CD4-positive, alpha-beta T cell treated with Interleukin-17A for 4 hours (primary cell): ENCODE data around the gene ADH5.
A peak's percentile ranks its signal among the peaks of the same experiment; 100 is the strongest.
"Not testable (repeated sequence)": the region's sequence is repeated elsewhere in the genome, so short reads cannot be mapped to it uniquely, and the experiment has no call there.

Source experiments
- DNase-seq: peaks from one replicate; pipeline ENCODE4 v3.0.0-alpha.2; 2020; ENCODE audit warnings: mixed read lengths

Gene ADH5

DNA sequence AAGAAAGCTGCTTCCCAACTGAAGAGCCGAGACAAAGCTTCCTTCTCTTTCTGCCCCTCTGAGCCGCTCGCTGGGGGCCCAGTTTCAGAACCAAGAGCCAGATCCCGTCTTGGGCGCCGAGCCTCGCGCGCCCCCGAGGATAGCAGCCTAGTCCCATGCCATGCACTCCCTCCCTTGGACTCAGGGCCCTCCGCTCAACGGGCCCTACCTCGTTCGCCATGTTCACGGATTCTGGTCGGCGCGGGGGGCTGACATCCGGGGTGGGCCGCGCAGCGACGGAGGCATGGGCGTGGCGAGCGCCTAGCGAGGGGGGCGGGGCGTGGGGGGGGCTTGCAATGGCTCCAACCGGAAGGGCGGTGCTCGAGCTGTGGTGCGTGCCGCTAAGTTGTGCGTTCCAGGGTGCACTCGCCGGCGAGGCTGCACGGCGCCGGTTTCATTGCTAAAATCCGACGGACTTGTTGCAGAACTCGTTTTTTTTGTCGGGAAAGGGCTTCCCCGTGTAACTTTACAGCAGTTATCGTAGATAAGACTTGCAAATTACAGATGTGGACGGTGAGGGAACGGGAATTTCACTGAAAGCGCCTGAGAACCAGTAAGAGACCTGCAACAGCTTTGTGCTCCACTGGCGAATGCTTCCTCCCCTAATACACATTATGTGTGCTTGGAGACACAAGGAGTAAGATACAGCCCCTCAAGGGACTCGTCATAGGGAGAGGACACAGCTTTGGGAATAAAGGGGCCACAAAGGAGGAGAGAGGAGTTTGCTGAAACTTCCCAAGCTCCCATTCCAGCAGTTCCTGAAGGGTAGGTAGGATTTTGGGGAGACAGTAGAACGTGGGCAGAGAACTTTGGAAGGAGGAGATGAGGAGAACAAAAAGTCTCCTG is at the start of gene ADH5:
ADH5 (minus strand) TSS at position 308 of the 885 bp plus-strand sequence; CDS start at position 220, 88 bp downstream.
- DNase-seq = peak; percentile 96

DNA sequence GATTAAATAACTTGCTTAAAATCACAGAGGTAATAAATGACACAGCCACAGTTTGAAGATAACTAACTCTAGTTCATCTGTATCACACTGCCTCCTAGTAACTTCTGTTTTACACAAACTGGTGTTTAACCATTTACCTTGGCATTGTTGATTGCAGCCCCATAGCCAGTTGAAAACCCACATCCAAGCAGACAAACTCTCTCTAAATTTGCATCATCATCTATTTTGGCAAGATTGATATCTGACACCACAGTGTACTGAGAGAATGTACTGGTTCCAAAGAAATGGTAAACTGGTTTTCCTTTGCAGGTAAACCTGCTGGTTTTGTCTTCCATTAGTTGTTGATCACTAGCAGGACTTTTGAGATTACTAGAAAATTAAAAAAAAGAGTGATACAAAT is 47.7 kb upstream of the ADH5 start:
- DNase-seq = no peak

- DNase-seq = no peak
Measured at GRCh38 chr4:99135541-99136162, 47.1 kb upstream of the ADH5 start.

GRCh38 chr4:99134586-99134985 is 46.0 kb upstream of the ADH5 start:
- DNase-seq = no peak

GRCh38 chr4:99131378-99131777 is 42.8 kb upstream of the ADH5 start:
- no peak for DNase-seq

GRCh38 chr4:99126376-99126775 is 37.8 kb upstream of the ADH5 start:
- no peak for DNase-seq

DNA sequence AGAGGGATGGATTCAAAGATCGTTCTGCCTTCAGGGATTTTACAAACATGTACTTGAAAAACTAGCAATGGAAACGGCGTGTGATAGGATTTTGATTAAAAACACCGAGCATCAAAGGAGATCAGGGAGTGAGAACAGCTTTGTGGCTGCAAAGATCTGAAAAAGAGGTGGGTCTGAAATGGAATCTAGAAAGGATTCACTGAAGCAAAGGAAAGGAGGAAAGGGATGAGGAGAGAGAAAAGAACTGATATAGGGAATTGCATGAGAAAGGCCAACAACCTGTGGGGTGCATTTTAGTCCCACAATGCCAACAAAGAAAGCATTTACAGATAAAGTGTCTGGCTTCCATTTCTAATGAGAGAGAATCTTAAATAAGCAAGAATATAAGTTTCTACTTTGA is 32.4 kb upstream of the ADH5 start:
- no peak for DNase-seq

DNA sequence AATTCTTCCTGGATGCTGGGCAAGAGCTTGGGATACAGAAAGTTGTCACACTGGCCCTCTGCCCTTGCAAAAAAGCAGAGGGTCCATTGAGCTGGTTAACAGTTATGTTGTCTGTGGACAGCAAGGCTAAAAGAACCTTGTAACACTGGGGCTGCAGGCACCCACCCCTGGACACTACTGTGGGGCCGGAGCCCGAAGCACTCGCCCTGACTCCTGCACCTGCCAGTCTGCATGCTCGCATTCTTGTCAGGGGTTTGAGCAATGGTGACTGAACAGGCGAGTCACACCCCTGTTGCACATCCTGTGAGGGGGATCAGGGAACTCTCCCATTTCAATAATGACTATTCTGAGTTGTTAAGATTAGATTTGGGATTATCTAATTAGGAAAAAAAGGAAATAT is 31.9 kb upstream of the ADH5 start:
- no peak for DNase-seq

DNA sequence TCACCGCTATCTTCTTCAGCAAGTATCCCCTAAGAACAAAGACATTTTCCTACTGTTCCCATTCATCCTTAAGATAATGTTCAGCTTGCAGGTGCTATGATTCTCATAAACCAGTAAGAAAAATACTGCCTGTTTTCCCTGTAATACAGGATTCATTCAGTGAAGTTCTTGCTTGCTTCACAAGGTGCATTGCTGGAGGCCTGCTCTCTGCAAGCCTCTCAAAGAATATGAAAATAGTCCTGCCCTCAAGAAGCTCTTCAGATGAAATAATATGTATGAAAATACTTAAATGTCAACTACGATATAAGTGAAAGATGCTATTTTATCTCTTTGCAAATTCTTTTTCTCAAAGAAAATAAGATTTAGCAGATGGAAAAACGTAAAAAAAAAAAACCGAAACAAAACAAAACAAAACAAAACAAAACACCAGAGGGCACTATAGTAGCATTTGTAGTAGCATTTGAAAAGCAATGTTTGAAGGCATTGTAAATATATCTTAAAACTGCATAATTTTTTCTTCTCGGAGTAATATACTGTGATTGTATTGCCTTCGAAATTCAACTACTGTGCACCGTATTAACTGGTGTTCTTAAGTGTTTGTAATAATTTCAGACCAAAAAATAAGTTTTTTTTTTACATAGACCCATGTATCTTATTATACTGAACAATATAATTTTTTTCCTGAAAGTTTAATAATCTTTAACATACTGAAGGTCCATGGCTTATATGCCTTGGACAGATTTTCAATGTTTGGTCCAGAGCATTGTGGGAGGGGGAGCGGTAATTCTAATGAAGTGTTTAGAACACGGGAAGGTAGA is 29.5 kb upstream of the ADH5 start:
- DNase-seq = no peak

DNA sequence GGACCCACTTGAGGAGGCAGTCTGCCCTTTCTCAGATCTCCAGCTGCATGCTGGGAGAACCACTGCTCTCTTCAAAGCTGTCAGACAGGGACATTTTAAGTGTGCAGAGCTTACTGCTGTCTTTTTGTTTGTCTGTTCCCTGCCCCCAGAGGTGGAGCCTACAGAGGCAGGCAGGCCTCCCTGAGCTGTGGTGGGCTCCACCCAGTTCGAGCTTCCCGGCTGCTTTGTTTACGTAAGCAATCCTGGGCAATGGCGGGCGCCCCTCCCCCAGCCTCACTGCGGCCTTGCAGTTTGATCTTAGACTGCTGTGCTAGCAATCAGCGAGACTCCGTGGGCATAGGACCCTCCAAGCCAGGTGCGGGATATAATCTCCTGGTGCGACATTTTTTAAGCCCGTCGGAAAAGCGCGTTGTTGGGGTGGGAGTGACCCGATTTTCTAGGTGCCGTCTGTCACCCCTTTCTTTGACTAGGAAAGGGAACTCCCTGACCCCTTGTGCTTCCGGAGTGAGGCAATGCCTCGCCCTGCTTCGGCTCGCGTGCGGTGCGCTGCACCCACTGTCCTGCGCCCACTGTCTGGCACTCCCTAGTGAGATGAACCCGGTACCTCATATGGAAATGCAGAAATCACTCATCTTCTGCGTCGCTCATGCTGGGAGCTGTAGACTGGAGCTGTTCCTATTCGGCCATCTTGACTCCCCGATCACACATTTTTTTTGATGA is 28.7 kb upstream of the ADH5 start:
- DNase-seq = not testable (repeated sequence)

GRCh38 chr4:99109286-99109685 is 20.7 kb upstream of the ADH5 start:
- DNase-seq = not testable (repeated sequence)

DNA sequence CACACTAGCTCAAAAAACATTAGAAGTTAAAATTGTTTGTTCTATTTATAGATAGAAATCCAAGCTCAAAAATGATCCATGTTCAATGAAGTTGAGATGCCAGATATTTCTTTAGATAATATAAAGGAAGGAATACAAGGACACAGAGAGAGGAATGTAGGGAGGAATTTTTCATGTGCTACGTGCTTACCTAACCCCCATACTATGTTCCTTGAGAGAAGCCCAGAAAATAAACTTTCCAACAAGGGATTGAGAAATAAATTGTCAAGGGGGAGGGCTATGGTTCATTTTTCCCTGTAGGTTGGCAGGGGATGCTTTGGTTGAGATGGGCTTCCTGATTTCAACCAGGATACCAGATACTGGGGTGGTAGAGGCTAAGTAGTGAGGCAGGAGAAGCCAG is 15.6 kb upstream of the ADH5 start:
- DNase-seq = no peak

GRCh38 chr4:99103166-99103565 is 14.6 kb upstream of the ADH5 start:
- DNase-seq = no peak

- no peak for DNase-seq
Measured at GRCh38 chr4:99102634-99103033, 14.0 kb upstream of the ADH5 start.

DNA sequence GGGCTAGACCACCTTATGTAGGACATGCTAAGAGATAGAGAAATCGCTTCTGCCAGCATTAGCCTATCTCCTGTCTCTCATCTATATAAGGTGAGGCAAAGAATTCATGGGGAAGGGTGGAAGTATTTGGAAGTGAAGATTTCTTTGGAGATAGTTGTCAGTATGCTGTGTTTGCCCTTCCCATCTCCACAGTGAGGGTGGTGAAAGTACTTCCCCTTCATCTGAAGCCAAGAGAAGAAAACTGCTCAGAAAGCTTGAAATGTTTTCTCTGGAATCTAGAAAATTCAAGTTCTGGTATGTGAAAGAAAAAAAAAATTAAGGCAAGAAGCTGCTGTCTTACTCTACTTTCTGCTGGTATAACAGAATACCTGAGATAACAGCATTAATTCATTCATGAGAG is 12.3 kb upstream of the ADH5 start:
- no peak for DNase-seq

- not testable (repeated sequence) for DNase-seq
Measured at GRCh38 chr4:99099814-99100213, 11.2 kb upstream of the ADH5 start.

DNA sequence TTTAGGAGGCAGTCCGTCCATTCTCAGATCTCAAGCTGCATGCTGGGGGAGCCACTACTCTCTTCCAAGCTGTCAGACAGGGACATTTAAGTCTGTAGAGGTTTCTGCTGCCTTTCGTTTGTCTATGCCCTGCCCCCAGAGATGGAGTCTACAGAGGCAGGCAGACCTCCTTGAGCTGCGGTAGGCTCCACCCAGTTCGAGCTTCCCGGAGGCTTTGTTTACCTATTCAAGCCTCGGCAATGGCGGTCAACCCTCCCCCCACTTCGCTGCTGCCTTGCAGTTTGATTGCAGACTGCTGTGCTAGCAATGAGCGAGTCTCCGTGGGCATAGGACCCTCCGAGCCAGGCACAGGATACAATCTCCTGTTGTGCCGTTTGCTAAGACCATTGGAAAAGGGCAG is 10.7 kb upstream of the ADH5 start:
- DNase-seq = no peak

- not testable (repeated sequence) for DNase-seq
Measured at GRCh38 chr4:99091841-99092240, 3.3 kb upstream of the ADH5 start.

- no peak for DNase-seq
Measured at GRCh38 chr4:99091216-99091575, 2.6 kb upstream of the ADH5 start.

GRCh38 chr4:99090481-99091215 is 2.1 kb upstream of the ADH5 start:
- no peak for DNase-seq

GRCh38 chr4:99088023-99088449 is 552 bp downstream of the ADH5 start:
- peak; percentile 38 for DNase-seq

- no peak for DNase-seq
Measured at GRCh38 chr4:99084595-99084994, 4.0 kb downstream of the ADH5 start.
